Parathyroid adenoma (tissue), 2 donors: ENCODE measurements around the gene THNSL1.

Source experiments
- H2AFZ ChIP-seq: fragments of 300-600 bp; sonication (generic); one replicate; pipeline ENCODE4 v1.7.0; 2017; ENCODE audit warnings: antibody characterized with exemption, mild to moderate bottlenecking
- H3K27ac ChIP-seq: fragments of 300-600 bp; sonication (generic); one replicate; pipeline ENCODE4 v1.7.0; 2017
- H3K27me3 ChIP-seq: fragments of 300-600 bp; sonication (generic); one replicate; pipeline ENCODE4 v1.7.0; 2017; ENCODE audit warnings: low read length; ENCODE audit not compliant: control insufficient read depth, insufficient read depth
- H3K36me3 ChIP-seq: fragments of 300-600 bp; sonication (generic); one replicate; pipeline ENCODE4 v1.7.0; 2017; ENCODE audit warnings: low read length; ENCODE audit not compliant: control insufficient read depth, insufficient read depth
- H3K4me1 ChIP-seq: fragments of 300-600 bp; sonication (generic); one replicate; pipeline ENCODE4 v1.7.0; 2017; ENCODE audit warnings: control low read depth
- H3K4me2 ChIP-seq: fragments of 300-600 bp; sonication (generic); one replicate; pipeline ENCODE4 v1.7.0; 2017; ENCODE audit warnings: low read length
- H3K4me3 ChIP-seq: fragments of 300-600 bp; sonication (generic); one replicate; pipeline ENCODE4 v1.7.0; 2017; ENCODE audit warnings: low read depth, low read length
- H3K79me2 ChIP-seq: fragments of 300-600 bp; sonication (generic); one replicate; pipeline ENCODE4 v1.7.0; 2017; ENCODE audit warnings: control low read depth
- H3K9ac ChIP-seq: fragments of 300-600 bp; sonication (generic); one replicate; pipeline ENCODE4 v1.7.0; 2017; ENCODE audit warnings: mild to moderate bottlenecking
- H3K9me3 ChIP-seq: fragments of 300-600 bp; sonication (generic); one replicate; pipeline ENCODE4 v1.7.0; 2017; ENCODE audit warnings: low read length; ENCODE audit not compliant: control insufficient read depth
- TF ChIP-seq, protein P1 (sequence below): fragments of 300-600 bp; sonication (generic); IDR thresholded peaks from one replicate; pipeline ENCODE4 v1.7.0; 2017; ENCODE audit warnings: antibody characterized with exemption, mild to moderate bottlenecking
- donor health status: primary hyperparathyroidism.

THNSL1 gene

DNA sequence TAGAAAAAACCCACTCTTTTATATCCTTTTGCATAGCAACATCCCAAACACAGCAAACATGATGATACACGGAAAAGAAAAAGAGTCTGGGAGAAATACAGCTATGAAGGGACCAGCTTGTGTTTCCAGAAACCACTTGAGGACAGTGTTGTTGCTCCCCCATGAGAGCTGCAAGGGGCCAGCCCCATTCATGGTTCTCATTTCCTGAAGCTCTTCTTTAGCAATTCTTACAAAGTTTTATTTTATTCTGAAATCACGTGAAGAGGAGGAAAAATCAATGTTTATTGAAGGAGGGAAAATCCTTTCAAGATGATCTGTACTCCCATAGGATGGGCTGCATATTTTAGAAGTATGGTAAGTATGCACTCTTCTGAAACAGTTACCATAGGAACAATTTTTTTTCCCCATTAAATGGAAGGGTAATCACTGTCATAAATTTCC lies 46.6 kb upstream of the THNSL1 start:
- Histone ChIP-seq H3K4me2 (no peak overlapping the region), H3K4me3 (no peak overlapping the region), H3K9ac (no peak overlapping the region), H3K27ac (no peak overlapping the region), H3K4me1 (no peaks in the 10 kb centered on the region), H2AFZ (no peak overlapping the region), H3K9me3 (no peaks in the 10 kb centered on the region), H3K79me2 (no peaks in the 10 kb centered on the region), H3K27me3 (no peaks in the 10 kb centered on the region), H3K36me3 (no peaks in the 10 kb centered on the region)
- TF ChIP-seq, protein P1, sequence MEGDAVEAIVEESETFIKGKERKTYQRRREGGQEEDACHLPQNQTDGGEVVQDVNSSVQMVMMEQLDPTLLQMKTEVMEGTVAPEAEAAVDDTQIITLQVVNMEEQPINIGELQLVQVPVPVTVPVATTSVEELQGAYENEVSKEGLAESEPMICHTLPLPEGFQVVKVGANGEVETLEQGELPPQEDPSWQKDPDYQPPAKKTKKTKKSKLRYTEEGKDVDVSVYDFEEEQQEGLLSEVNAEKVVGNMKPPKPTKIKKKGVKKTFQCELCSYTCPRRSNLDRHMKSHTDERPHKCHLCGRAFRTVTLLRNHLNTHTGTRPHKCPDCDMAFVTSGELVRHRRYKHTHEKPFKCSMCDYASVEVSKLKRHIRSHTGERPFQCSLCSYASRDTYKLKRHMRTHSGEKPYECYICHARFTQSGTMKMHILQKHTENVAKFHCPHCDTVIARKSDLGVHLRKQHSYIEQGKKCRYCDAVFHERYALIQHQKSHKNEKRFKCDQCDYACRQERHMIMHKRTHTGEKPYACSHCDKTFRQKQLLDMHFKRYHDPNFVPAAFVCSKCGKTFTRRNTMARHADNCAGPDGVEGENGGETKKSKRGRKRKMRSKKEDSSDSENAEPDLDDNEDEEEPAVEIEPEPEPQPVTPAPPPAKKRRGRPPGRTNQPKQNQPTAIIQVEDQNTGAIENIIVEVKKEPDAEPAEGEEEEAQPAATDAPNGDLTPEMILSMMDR, result no peak

DNA sequence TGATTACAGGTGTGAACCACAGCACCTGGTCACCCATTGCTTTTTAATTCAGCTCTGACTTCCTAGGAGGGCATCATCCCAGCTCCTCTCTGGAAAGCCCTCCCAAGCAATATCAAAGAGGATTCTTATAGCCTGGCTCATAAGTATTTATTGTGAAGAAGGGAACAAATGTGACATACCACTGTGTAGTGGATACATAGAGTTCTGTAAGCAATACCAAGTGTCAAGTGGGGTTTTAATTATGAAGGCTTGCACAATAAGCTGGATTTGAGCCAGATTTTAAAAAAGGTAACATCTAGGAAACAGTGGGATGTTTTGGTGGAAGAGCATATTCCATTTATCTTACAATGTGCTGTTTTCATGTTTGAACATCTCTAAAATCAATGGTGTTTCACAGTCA lies 45.0 kb upstream of the THNSL1 start:
- Histone ChIP-seq H3K36me3 (no peaks in the 10 kb centered on the region), H3K27ac (no peak overlapping the region), H3K4me1 (no peaks in the 10 kb centered on the region), H3K9ac (no peak overlapping the region), H2AFZ (no peak overlapping the region), H3K27me3 (no peaks in the 10 kb centered on the region), H3K4me3 (no peak overlapping the region), H3K9me3 (no peaks in the 10 kb centered on the region), H3K4me2 (no peak overlapping the region), H3K79me2 (no peaks in the 10 kb centered on the region)
- TF ChIP-seq, protein P1, result no peak

DNA sequence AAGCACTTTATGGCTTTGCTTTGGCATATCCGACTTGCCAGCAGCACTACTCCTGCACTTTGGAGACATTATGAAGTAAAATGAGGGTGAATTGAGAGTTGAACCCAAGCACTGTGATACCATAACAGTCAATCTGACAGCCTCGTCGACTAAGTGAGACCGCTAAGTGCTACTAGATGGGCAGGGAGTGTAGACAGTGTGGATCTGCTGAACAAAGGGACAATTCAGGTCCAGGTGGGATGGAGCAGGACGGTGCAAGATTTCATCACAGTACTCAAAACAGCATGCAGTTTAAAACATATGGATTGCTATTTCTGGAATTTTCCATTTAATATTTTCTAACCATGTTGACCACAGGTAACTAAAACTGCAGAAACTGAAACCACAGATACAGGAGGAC lies 43.2 kb upstream of the THNSL1 start:
- no peak overlapping the region for H3K9ac ChIP-seq
- H3K36me3 ChIP-seq, result no peaks in the 10 kb centered on the region
- H3K27ac ChIP-seq, result no peak overlapping the region
- no peaks in the 10 kb centered on the region for H3K79me2 ChIP-seq
- H3K4me2 ChIP-seq, result no peak overlapping the region
- no peak overlapping the region for H3K4me3 ChIP-seq
- TF ChIP-seq, protein P1, result no peak
- no peak overlapping the region for H2AFZ ChIP-seq
- H3K4me1 ChIP-seq, result no peaks in the 10 kb centered on the region
- no peaks in the 10 kb centered on the region for H3K9me3 ChIP-seq
- no peaks in the 10 kb centered on the region for H3K27me3 ChIP-seq

DNA sequence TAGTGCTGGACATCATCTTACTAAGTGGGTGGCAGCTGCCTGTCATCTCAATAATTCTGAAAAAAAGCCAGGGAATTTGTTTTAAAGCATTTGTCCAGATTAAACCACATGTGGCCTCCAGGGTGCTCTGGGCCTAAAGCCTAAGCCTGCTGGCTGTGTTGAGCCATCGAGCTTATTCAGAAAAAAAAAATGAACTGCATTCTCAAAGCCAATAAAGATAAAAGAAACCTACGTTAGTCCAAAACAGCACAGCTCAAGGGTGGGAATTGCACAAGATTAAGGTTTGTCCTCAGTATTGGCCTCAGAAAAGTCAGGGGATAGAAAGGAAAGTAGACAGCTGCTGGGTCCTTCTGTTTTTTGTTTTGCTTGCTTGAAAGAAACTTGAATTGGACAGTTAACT lies 41.4 kb upstream of the THNSL1 start:
- TF ChIP-seq, protein P1, result no peak
- Histone ChIP-seq H3K36me3 (no peaks in the 10 kb centered on the region), H3K27ac (no peak overlapping the region), H3K4me2 (no peak overlapping the region), H3K4me1 (no peaks in the 10 kb centered on the region), H3K9ac (no peak overlapping the region), H3K79me2 (no peaks in the 10 kb centered on the region), H3K9me3 (no peaks in the 10 kb centered on the region), H3K27me3 (no peaks in the 10 kb centered on the region), H3K4me3 (no peak overlapping the region), H2AFZ (no peak overlapping the region)

DNA sequence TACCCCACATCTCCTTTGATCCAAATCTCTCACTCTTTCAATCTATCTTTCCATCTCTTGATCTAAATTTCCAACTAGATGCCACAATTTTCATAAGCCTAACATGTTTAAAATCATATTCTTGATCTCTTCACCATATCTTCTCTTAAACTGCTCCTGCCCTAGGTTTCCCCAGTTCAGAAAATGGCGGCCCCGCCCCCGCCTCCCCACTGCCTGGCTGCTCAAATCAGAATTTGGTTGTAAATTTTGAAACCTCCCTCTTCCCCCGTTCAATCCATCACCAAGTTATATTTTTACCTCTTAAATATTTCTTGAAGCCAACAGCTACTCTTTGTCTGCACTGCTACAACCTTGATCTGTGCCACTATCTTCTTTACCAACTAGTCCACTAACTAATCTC lies 36.7 kb upstream of the THNSL1 start:
- Histone ChIP-seq H3K4me1 (no peaks in the 10 kb centered on the region), H3K9ac (no peak overlapping the region), H3K27me3 (no peaks in the 10 kb centered on the region), H2AFZ (no peak overlapping the region), H3K4me3 (no peak overlapping the region), H3K79me2 (no peaks in the 10 kb centered on the region), H3K4me2 (no peak overlapping the region), H3K36me3 (no peaks in the 10 kb centered on the region), H3K27ac (no peak overlapping the region), H3K9me3 (no peaks in the 10 kb centered on the region)
- TF ChIP-seq, protein P1, result no peak
